GM19035 (cell line): ENCODE measurements around the gene ABL1.

Source experiments
- ATAC-seq: cut with Tn5 transposase; IDR thresholded peaks from one replicate; pipeline ENCODE4 v1.9.1; 2021; ENCODE audit not compliant: unreplicated experiment

The ABL1 gene

DNA sequence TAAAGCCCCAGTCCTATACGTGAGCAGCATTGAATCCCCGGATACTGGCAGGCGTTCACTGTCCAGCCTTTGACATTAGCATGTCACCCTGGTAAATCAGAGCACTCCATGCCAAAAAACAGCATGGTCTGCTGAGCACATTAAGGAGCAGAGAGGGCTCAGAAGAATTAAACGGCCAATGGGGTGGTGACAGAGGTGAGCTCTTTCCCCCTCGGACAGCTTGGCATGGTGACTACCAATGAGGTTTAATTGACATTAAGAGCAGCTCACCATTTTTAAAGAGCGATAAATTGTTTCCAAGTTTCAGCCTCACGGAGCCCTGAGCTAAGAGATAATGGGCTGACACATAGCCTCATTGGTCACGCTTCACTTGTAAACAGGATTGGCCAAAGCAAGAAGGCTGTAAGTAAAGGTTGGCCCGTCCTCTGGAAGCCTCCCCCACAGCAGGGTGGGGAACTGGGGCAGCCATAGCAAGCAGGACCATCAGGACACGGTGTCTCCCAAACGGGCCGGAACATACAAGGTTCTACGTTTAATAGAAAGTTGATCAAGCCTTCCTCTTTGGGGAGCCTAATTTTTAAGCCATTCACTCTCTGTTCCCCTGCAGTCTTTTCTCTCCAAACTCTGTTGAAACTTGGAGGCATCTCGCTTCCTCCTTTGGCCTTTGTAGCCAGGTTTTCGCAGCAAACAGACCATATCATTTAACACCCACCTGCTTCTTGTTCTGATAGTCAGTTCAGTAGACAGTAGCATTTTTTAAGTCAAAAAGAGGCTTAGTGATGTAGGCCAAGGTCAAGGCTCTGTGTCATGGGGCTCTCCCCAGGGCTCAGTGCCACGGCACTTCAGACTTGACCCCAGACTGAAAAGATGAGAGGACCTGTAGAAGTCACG is 35.7 kb downstream of the ABL1 start:
- no peak for ATAC-seq

DNA sequence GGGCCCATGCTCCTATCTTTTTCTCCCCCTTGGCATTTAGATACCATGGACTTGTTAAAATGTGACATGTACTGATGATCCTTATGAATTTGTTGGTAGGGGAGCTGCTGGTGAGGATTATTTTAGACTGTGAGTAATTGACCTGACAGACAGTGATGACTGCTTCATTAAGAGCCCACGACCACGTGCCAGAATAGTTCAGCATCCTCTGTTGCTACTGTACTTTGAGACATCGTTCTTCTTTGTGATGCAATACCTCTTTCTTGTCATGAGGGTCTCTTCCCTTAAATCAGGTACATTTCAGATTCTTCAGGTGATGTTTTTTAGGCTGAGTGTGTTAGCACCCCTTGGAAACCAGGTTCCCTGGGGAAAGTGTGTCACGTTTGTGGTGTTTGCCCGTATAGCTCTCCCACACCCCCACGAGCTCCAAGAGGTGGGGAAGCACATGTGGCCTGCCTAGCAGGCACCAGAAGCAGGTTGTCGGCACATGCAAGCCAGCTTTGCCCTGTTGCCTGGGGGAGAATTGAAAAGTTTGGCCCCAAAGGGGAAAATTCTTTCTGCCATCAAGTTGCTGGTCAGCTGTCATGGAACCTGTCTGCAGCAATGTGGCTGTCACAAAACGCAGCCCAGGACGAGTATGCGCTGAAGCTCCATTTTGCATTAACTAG is 36.5 kb downstream of the ABL1 start:
- no peak for ATAC-seq

DNA sequence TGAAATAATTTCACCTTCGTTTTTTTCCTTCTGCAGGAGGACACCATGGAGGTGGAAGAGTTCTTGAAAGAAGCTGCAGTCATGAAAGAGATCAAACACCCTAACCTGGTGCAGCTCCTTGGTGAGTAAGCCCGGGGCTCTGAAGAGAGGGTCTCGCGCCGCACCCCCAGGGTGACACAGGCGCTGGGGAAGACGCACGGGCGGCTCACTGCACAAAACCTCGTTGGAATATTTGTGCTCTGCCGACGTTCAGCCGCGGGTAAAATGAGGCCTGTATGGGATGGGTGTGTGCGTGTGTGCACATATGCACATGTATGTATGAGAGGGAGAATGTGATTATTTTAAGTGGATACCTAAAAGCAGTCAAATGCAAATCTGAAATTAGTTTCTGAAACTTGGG is 37.0 kb downstream of the ABL1 start:
- no peak for ATAC-seq

DNA sequence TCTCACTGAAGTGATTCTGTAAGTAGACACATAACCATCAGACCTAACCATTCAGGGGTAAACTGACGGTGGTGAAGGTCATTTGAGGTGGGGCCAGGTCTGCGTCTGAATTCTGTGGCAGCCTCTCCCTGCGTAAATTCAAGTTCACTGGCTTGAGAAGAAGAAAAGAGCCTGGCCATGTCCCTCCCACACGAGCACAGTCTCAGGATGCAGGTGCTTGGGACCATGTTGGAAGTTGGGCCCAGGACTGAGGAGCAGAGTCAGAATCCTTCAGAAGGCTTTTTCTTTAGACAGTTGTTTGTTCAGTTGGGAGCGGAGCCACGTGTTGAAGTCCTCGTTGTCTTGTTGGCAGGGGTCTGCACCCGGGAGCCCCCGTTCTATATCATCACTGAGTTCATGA is 37.5 kb downstream of the ABL1 start:
- no peak for ATAC-seq

DNA sequence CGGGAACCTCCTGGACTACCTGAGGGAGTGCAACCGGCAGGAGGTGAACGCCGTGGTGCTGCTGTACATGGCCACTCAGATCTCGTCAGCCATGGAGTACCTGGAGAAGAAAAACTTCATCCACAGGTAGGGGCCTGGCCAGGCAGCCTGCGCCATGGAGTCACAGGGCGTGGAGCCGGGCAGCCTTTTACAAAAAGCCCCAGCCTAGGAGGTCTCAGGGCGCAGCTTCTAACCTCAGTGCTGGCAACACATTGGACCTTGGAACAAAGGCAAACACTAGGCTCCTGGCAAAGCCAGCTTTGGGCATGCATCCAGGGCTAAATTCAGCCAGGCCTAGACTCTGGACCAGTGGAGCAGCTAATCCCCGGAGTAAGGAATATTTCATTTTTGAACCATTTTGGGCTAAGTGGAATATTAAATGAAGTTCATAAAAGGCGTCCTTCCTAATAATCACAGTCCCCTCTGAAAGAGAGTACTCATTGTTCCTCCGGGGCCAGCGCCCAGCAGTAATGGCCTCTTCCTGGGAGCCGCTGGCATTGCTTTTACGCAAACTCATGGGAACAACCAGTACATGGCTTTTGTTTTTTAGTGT is 38.0 kb downstream of the ABL1 start:
- ATAC-seq = no peak

DNA sequence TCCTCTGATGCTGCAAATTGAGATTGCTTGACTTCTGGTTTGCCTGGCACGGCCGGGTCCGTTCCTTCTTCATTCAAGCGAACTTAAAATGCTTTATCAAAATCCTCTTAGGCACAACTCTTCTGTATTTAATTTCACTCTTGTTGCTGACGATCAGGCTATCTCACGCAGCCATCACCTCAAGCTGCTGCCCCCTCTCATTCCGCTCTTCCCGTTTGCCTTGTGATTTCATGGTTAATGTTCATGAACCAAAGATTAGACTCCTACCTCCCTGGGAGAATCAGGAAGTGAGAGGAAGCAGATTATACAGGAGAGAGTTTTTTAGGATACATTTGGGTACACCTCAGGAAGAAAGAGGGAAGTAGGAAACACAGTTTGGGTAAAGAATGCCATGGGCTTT is 38.9 kb downstream of the ABL1 start:
- no peak for ATAC-seq

DNA sequence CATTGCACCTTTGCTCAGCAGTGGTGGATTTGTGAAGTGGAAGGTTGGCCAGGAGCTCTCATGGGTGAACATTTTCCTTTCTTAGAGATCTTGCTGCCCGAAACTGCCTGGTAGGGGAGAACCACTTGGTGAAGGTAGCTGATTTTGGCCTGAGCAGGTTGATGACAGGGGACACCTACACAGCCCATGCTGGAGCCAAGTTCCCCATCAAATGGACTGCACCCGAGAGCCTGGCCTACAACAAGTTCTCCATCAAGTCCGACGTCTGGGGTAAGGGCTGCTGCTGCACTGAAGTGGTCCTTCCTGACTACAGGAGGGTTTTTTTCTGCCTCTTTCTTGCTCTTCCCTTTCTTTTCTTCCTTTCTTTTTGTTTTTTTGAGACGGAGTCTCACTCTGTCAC is 39.7 kb downstream of the ABL1 start:
- ATAC-seq = no peak

- ATAC-seq = no peak
These were observed 42.2 kb downstream of the ABL1 start for GRCh38 chr9:130877300-130877699.

DNA sequence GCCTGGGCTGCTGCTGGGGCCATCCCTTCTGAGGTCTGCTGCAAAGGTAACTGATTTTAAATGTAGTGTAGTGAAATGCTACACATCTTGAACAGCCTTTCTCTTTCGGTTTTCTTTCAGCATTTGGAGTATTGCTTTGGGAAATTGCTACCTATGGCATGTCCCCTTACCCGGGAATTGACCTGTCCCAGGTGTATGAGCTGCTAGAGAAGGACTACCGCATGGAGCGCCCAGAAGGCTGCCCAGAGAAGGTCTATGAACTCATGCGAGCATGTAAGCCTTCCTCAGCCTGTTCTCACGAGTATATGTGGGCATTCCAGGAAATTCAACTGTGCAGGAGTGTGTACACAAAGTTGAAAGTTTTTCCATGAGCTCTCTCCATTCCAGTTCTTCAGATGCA is 43.2 kb downstream of the ABL1 start:
- ATAC-seq = no peak

- ATAC-seq = no peak
These were observed 44.9 kb downstream of the ABL1 start for GRCh38 chr9:130879863-130880411.

DNA sequence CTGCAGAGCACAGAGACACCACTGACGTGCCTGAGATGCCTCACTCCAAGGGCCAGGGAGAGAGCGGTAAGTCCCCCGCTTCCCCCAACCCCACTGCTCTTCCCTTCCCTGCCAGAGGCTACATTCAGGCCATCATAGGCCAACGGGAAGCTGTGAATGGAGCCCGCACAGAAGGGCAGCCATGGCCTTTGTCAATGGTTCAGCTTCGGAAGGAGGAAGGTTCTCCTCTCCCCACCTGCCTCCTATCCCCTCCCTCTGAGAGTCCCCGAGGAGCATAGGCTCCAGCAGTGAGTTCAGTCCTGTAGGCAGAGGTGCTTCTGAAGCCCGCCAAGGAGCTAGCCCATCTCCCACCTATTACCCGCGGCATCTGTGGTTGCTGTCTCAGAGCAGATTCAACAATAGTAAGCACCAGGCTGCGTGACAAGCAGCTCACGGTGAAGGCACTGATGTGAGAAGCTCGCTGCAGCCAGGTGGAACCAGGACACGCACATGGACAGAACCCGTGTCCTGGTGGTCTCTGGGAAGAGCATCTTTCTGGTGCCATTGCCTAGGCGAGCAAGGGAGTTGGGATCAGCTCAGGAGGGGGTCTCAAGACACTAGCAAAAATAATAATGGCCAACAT is 45.7 kb downstream of the ABL1 start:
- no peak for ATAC-seq

GRCh38 chr9:130881516-130881915 is 46.5 kb downstream of the ABL1 start:
- no peak for ATAC-seq

DNA sequence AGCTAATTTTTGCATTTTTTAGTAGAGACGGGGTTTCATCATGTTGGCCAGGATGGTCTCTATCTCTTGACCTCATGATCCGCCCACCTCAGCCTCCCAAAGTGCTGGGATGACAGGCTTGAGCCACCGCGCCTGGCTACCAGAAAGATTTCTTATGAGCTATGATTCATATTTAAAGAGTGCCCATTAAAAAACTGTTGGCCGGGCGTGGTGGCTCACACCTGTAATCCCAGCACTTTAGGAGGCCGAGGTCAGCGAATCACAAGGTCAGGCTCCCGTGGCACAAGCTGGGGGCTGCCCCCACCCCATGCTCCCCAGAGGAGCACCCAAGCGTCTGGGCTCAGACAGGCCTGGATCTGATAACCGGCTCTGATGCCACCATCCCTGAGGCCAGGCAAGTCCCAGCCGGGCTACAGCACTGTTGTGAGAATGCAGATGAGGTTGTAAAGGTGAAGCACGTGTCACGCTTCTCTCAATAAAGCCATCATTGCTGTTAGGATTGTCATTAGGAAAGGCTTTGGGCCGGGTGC is 47.7 kb downstream of the ABL1 start:
- ATAC-seq = no peak

- ATAC-seq = no peak
These were observed 48.4 kb downstream of the ABL1 start for GRCh38 chr9:130883479-130883878.

DNA sequence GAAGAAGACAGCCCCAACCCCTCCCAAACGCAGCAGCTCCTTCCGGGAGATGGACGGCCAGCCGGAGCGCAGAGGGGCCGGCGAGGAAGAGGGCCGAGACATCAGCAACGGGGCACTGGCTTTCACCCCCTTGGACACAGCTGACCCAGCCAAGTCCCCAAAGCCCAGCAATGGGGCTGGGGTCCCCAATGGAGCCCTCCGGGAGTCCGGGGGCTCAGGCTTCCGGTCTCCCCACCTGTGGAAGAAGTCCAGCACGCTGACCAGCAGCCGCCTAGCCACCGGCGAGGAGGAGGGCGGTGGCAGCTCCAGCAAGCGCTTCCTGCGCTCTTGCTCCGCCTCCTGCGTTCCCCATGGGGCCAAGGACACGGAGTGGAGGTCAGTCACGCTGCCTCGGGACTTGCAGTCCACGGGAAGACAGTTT is 49.1 kb downstream of the ABL1 start:
- no peak for ATAC-seq

GRCh38 chr9:130884542-130885483 is 49.8 kb downstream of the ABL1 start:
- no peak for ATAC-seq

GRCh38 chr9:130885484-130886375 is 50.7 kb downstream of the ABL1 start:
- no peak for ATAC-seq

DNA sequence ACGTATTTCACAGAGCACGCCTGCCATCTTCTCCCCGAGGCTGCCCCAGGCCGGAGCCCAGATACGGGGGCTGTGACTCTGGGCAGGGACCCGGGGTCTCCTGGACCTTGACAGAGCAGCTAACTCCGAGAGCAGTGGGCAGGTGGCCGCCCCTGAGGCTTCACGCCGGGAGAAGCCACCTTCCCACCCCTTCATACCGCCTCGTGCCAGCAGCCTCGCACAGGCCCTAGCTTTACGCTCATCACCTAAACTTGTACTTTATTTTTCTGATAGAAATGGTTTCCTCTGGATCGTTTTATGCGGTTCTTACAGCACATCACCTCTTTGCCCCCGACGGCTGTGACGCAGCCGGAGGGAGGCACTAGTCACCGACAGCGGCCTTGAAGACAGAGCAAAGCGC is 51.9 kb downstream of the ABL1 start:
- ATAC-seq = no peak
